SJCRH30 (cell line): ENCODE results near the gene MIER3. TPM values are rescaled to one million over a fixed set of nuclear protein-coding genes. Genes with fewer than 3 reads are reported as not detected.
"Not testable (repeated sequence)": the region's sequence is repeated elsewhere in the genome, so short reads cannot be mapped to it uniquely, and the experiment has no call there.

Experiments used
- DNase-seq, 2 experiments: peaks; one replicate each; pipeline ENCODE4 v3.0.0-alpha.2; 2015 to 2020
- H3K27ac ChIP-seq: fragments of 250-450 bp; sonication (Bioruptor Pico); 2 replicates; pipeline ENCODE4 v1.5.1; 2020; ENCODE audit warnings: mild to moderate bottlenecking, moderate library complexity
- H3K27me3 ChIP-seq: fragments of 250-450 bp; sonication (Bioruptor Pico); 2 replicates; pipeline ENCODE4 v1.5.1; 2020; ENCODE audit warnings: mild to moderate bottlenecking, moderate library complexity
- H3K36me3 ChIP-seq: fragments of 250-450 bp; sonication (Bioruptor Pico); 2 replicates; pipeline ENCODE4 v1.5.1; 2020; ENCODE audit warnings: mild to moderate bottlenecking, moderate library complexity
- H3K4me1 ChIP-seq: fragments of 250-450 bp; sonication (Bioruptor Pico); 2 replicates; pipeline ENCODE4 v1.5.1; 2020; ENCODE audit warnings: mild to moderate bottlenecking, moderate library complexity
- H3K4me3 ChIP-seq: fragments of 250-450 bp; sonication (Bioruptor Pico); 2 replicates; pipeline ENCODE4 v1.5.1; 2020; ENCODE audit warnings: mild to moderate bottlenecking, moderate library complexity
- H3K9me3 ChIP-seq: fragments of 250-450 bp; sonication (Bioruptor Pico); replicated peaks from 2 replicates; pipeline ENCODE4 v1.5.1; 2020; ENCODE audit warnings: mild to moderate bottlenecking, moderate library complexity
- total RNA-seq: library from RNA; depleted of rRNA; stranded (reverse); fragments of >200 nt; shearing (Covaris generic); gene quantifications from 2 replicates; pipeline ENCODE4 v1.2.3, GENCODE V29; 2014; rRNA removed

Gene MIER3
- 28.0 and 31.2 TPM in 2 replicates for total RNA-seq

GRCh38 chr5:56951946-56952691 is at the start of gene MIER3:
TSS of gene MIER3 (minus strand) at chr5:56952123. CDS start at chr5:56952102, 21 bp downstream.
- peaks cover 15% of the 10 kb centered on the region; the same call in 1 of the 2 replicates for H3K36me3 ChIP-seq
- H3K27me3 ChIP-seq, result no peaks in the 10 kb centered on the region
- peak; percentile 80 to 84 for DNase-seq
- H3K27ac ChIP-seq, result peak within 1 kb of the TSS; percentile 37; the same call in 1 of the 2 replicates
- peak within 1 kb of the TSS; percentile 98 for H3K4me3 ChIP-seq
- no peaks in the 10 kb centered on the region for H3K9me3 ChIP-seq
- H3K4me1 ChIP-seq, result no peaks in the 10 kb centered on the region

- Histone ChIP-seq H3K27me3 (no peaks in the 10 kb centered on the region), H3K4me3 (no peak overlapping the region), H3K9me3 (no peaks in the 10 kb centered on the region), H3K4me1 (no peaks in the 10 kb centered on the region), H3K36me3 (no peaks in the 10 kb centered on the region), H3K27ac (no peak overlapping the region)
- DNase-seq, result no peak
Measured at GRCh38 chr5:56995596-56995995, 43.7 kb upstream of the MIER3 start.

GRCh38 chr5:56993241-56993640 is 41.3 kb upstream of the MIER3 start:
- Histone ChIP-seq H3K4me1 (no peaks in the 10 kb centered on the region), H3K9me3 (no peaks in the 10 kb centered on the region), H3K27me3 (no peaks in the 10 kb centered on the region), H3K27ac (no peak overlapping the region), H3K36me3 (no peaks in the 10 kb centered on the region), H3K4me3 (no peak overlapping the region)
- DNase-seq, result no peak

- no peaks in the 10 kb centered on the region for H3K27me3 ChIP-seq
- no peaks in the 10 kb centered on the region for H3K9me3 ChIP-seq
- H3K4me3 ChIP-seq, result no peak overlapping the region
- H3K4me1 ChIP-seq, result no peaks in the 10 kb centered on the region
- DNase-seq, result no peak
- no peaks in the 10 kb centered on the region for H3K36me3 ChIP-seq
- H3K27ac ChIP-seq, result no peak overlapping the region
Measured at GRCh38 chr5:56989676-56990075, 37.8 kb upstream of the MIER3 start.

- no peak for DNase-seq
Measured at GRCh38 chr5:56988490-56988889, 36.6 kb upstream of the MIER3 start.

GRCh38 chr5:56987171-56987570 is 35.2 kb upstream of the MIER3 start:
- DNase-seq, result no peak
- no peaks in the 10 kb centered on the region for H3K9me3 ChIP-seq
- H3K27me3 ChIP-seq, result no peaks in the 10 kb centered on the region
- H3K4me1 ChIP-seq, result peaks cover 5% of the 10 kb centered on the region; the same call in 1 of the 2 replicates
- no peak overlapping the region for H3K4me3 ChIP-seq
- H3K36me3 ChIP-seq, result no peaks in the 10 kb centered on the region
- H3K27ac ChIP-seq, result no peak overlapping the region

More at GRCh38 chr5:56988490-56988889, 36.6 kb upstream of the MIER3 start:
- Histone ChIP-seq H3K27me3 (no peaks in the 10 kb centered on the region), H3K36me3 (no peaks in the 10 kb centered on the region), H3K9me3 (no peaks in the 10 kb centered on the region), H3K27ac (no peak overlapping the region), H3K4me3 (no peak overlapping the region), H3K4me1 (peaks cover 5% of the 10 kb centered on the region; the same call in 1 of the 2 replicates)

GRCh38 chr5:56986626-56986947 is 34.7 kb upstream of the MIER3 start:
- peaks cover 5% of the 10 kb centered on the region; the same call in 1 of the 2 replicates for H3K4me1 ChIP-seq
- DNase-seq, result no peak
- no peak overlapping the region for H3K27ac ChIP-seq
- no peak overlapping the region for H3K4me3 ChIP-seq
- no peaks in the 10 kb centered on the region for H3K27me3 ChIP-seq
- H3K36me3 ChIP-seq, result no peaks in the 10 kb centered on the region
- H3K9me3 ChIP-seq, result no peaks in the 10 kb centered on the region

- no peak for DNase-seq
- Histone ChIP-seq H3K27me3 (no peaks in the 10 kb centered on the region), H3K9me3 (no peaks in the 10 kb centered on the region), H3K36me3 (no peaks in the 10 kb centered on the region), H3K27ac (no peak overlapping the region), H3K4me3 (no peak overlapping the region), H3K4me1 (peaks cover 5% of the 10 kb centered on the region; the same call in 1 of the 2 replicates)
Measured at GRCh38 chr5:56985936-56986625, 34.2 kb upstream of the MIER3 start.

GRCh38 chr5:56984445-56984844 is 32.5 kb upstream of the MIER3 start:
- Histone ChIP-seq H3K9me3 (no peaks in the 10 kb centered on the region), H3K27me3 (no peaks in the 10 kb centered on the region), H3K36me3 (no peaks in the 10 kb centered on the region), H3K27ac (no peak overlapping the region), H3K4me1 (peaks cover 5% of the 10 kb centered on the region; the same call in 1 of the 2 replicates), H3K4me3 (no peak overlapping the region)
- peak; percentile 5 to 12 for DNase-seq

GRCh38 chr5:56983593-56984361 is 31.9 kb upstream of the MIER3 start:
- DNase-seq, result peak; percentile 3 to 20

GRCh38 chr5:56981548-56982315 is 29.8 kb upstream of the MIER3 start:
- H3K27me3 ChIP-seq, result no peaks in the 10 kb centered on the region
- H3K36me3 ChIP-seq, result no peaks in the 10 kb centered on the region
- DNase-seq, result peak; percentile 6 to 29

More at GRCh38 chr5:56983593-56984361, 31.9 kb upstream of the MIER3 start:
- no peak overlapping the region for H3K27ac ChIP-seq
- H3K4me3 ChIP-seq, result no peak overlapping the region
- H3K27me3 ChIP-seq, result no peaks in the 10 kb centered on the region
- H3K4me1 ChIP-seq, result peaks cover 5% of the 10 kb centered on the region; the same call in 1 of the 2 replicates
- H3K9me3 ChIP-seq, result no peaks in the 10 kb centered on the region
- no peaks in the 10 kb centered on the region for H3K36me3 ChIP-seq

GRCh38 chr5:56979968-56980367 is 28.0 kb upstream of the MIER3 start:
- H3K27ac ChIP-seq, result no peak overlapping the region
- no peaks in the 10 kb centered on the region for H3K27me3 ChIP-seq
- no peaks in the 10 kb centered on the region for H3K36me3 ChIP-seq

More at GRCh38 chr5:56981548-56982315, 29.8 kb upstream of the MIER3 start:
- Histone ChIP-seq H3K27ac (no peak overlapping the region), H3K9me3 (no peaks in the 10 kb centered on the region), H3K4me3 (no peak overlapping the region), H3K4me1 (peaks cover 5% of the 10 kb centered on the region; the same call in 1 of the 2 replicates)

GRCh38 chr5:56979526-56979925 is 27.6 kb upstream of the MIER3 start:
- not testable (repeated sequence) for DNase-seq, H3K9me3 ChIP-seq, H3K4me1 ChIP-seq, H3K27me3 ChIP-seq, H3K27ac ChIP-seq, H3K36me3 ChIP-seq, H3K4me3 ChIP-seq

More at GRCh38 chr5:56979968-56980367, 28.0 kb upstream of the MIER3 start:
- peaks cover 5% of the 10 kb centered on the region; the same call in 1 of the 2 replicates for H3K4me1 ChIP-seq
- no peaks in the 10 kb centered on the region for H3K9me3 ChIP-seq
- DNase-seq, result no peak
- no peak overlapping the region for H3K4me3 ChIP-seq

- no peak for DNase-seq
- no peaks in the 10 kb centered on the region for H3K27me3 ChIP-seq
- no peaks in the 10 kb centered on the region for H3K36me3 ChIP-seq
- H3K27ac ChIP-seq, result no peak overlapping the region
- no peak overlapping the region for H3K4me3 ChIP-seq
- H3K4me1 ChIP-seq, result no peaks in the 10 kb centered on the region
- no peaks in the 10 kb centered on the region for H3K9me3 ChIP-seq
Measured at GRCh38 chr5:56977822-56978221, 25.9 kb upstream of the MIER3 start.
